ENCODE results near the gene LIN28B.

Gene LIN28B

GRCh38 chr6:105109955-105110895, 153.3 kb downstream of the LIN28B start:
- no peak for DNase-seq (ENCODE audit: low read depth)

- no peak for DNase-seq (ENCODE audit: low read depth)
These were observed 154.2 kb downstream of the LIN28B start for GRCh38 chr6:105111105-105111504.

- DNase-seq (ENCODE audit: low read depth): no peak
These were observed 155.0 kb downstream of the LIN28B start for GRCh38 chr6:105111871-105112270.

DNA sequence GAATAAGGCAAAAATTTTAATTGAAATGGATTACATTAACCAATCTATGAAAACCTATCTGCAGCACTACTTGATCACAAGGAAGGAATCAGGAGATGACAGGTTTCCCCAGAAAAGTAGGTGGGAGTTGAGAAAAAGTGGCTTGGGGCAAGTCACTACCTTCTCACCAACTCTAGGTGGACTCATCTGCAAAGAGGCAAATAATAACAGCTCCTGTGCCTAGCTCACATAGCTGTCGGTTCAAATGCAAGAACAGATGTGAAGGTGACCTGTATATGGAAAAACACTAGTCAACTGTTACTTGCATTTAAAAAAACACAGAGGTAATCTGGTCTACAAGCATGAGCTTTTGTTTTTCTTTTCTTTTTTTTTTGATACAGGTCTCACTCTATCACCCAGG, 155.7 kb downstream of the LIN28B start:
- no peak for DNase-seq (ENCODE audit: low read depth)

GRCh38 chr6:105113422-105113821, 156.5 kb downstream of the LIN28B start:
- no peak for DNase-seq (ENCODE audit: low read depth)

GRCh38 chr6:105116150-105116549, 159.2 kb downstream of the LIN28B start:
- DNase-seq (ENCODE audit: low read depth): no peak

DNA sequence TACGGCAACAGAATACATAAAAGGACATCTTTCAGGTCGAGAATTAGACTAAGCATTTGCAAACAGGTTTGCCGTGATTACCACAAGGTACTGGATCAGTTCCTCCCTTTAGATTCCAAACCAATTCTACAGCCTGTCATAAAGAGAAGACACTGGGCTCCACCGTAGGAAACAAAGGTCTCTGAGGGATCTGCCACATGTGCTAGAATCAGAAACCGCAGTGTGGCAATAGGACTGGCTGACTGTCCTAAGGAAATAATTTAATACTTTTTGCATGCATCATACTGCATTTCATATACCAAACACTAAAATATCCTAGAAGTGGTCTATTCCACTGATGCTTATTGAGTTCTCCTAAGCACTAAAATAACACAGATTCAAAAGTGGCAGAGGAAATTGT, 163.7 kb downstream of the LIN28B start:
- DNase-seq (ENCODE audit: low read depth): peak; percentile 15

- DNase-seq (ENCODE audit: low read depth): no peak
These were observed 165.1 kb downstream of the LIN28B start for GRCh38 chr6:105121981-105122380.

- DNase-seq (ENCODE audit: low read depth): no peak
These were observed 165.8 kb downstream of the LIN28B start for GRCh38 chr6:105122717-105123116.
